Superior temporal gyrus (tissue), 1 donor: ENCODE results near the gene RBPJ.
"Not testable (repeated sequence)": the region's sequence is repeated elsewhere in the genome, so short reads cannot be mapped to it uniquely, and the experiment has no call there.

ENCODE experiments used
- DNase-seq: peaks from one replicate; pipeline ENCODE4 v3.0.0-alpha.2; 2016; ENCODE audit errors: extremely low spot score

RBPJ gene

GRCh38 chr4:26375551-26375950, 54.7 kb downstream of the RBPJ start:
- peak; percentile 45 for DNase-seq

GRCh38 chr4:26377328-26378311, 56.8 kb downstream of the RBPJ start:
- DNase-seq: peak; percentile 30

GRCh38 chr4:26379837-26380236, 59.0 kb downstream of the RBPJ start:
- DNase-seq: no peak

- DNase-seq: no peak
These were observed 59.9 kb downstream of the RBPJ start for GRCh38 chr4:26380740-26381139.

- no peak for DNase-seq
These were observed 63.7 kb downstream of the RBPJ start for GRCh38 chr4:26384380-26385057.

GRCh38 chr4:26385690-26386089, 64.9 kb downstream of the RBPJ start:
- DNase-seq: no peak

- DNase-seq: no peak
These were observed 65.6 kb downstream of the RBPJ start for GRCh38 chr4:26386386-26386785.

GRCh38 chr4:26388671-26389070, 67.9 kb downstream of the RBPJ start:
- DNase-seq: no peak

- no peak for DNase-seq
These were observed 76.3 kb downstream of the RBPJ start for GRCh38 chr4:26397086-26397485.

GRCh38 chr4:26400132-26400531, 79.3 kb downstream of the RBPJ start:
- DNase-seq: no peak

GRCh38 chr4:26402017-26402416, 81.2 kb downstream of the RBPJ start:
- DNase-seq: not testable (repeated sequence)

- no peak for DNase-seq
These were observed 81.6 kb downstream of the RBPJ start for GRCh38 chr4:26402458-26402857.

GRCh38 chr4:26404743-26405206, 84.0 kb downstream of the RBPJ start:
- DNase-seq: no peak

- no peak for DNase-seq
These were observed 85.6 kb downstream of the RBPJ start for GRCh38 chr4:26406346-26406975.

- DNase-seq: no peak
These were observed 86.7 kb downstream of the RBPJ start for GRCh38 chr4:26407476-26407875.

GRCh38 chr4:26410385-26411293, 89.8 kb downstream of the RBPJ start:
- peak; percentile 98 for DNase-seq

- DNase-seq: no peak
These were observed 91.9 kb downstream of the RBPJ start for GRCh38 chr4:26412381-26413372.

GRCh38 chr4:26413582-26413981, 92.8 kb downstream of the RBPJ start:
- DNase-seq: no peak

GRCh38 chr4:26418107-26418506, 97.3 kb downstream of the RBPJ start:
- DNase-seq: no peak

GRCh38 chr4:26418850-26419249, 98.0 kb downstream of the RBPJ start:
- DNase-seq: no peak
